Measurements from ENCODE around the gene ASCL5. TPM values are rescaled to one million over a fixed set of nuclear protein-coding genes. Genes with fewer than 3 reads are reported as not detected.

Gene ASCL5
- total RNA-seq, 1 experiment from 2014 or later, result not detected

GRCh38 chr1:201128476-201128875 lies 1.5 kb upstream of the ASCL5 start:
- Histone ChIP-seq H3K27me3 (ENCODE audit: control insufficient read depth, insufficient read depth, low read length) (peaks cover 3% of the 10 kb centered on the region; the same call in 1 of the 2 replicates), H3K9me3 (ENCODE audit: control insufficient read depth, insufficient read depth, low read depth, low read length) (no peaks in the 10 kb centered on the region), H3K4me3 (ENCODE audit: low read depth in 2 of 2, low read length in 2 of 2) (no peak overlapping the region), H3K36me3 (ENCODE audit: control insufficient read depth, insufficient read depth, low read length) (no peaks in the 10 kb centered on the region), H3K4me1 (ENCODE audit: control insufficient read depth, insufficient read depth, low read length) (peaks cover 5% of the 10 kb centered on the region), H3K27ac (ENCODE audit: low read length) (no peak overlapping the region)
- ChIA-PET CTCF (interaction anchor here (1.0 kb wide), 1 partner anchor 9 kb away, joined by 5 read pairs; no protein-coding TSS in a partner anchor), POLR2A (no interaction called here)
- ATAC-seq, result no peak
- DNase-seq (ENCODE audit: low read depth, low spot score), result no peak
- intact Hi-C loops (cut with micrococcal nuclease; ENCODE audit: unreplicated experiment) (no loop called here), in situ Hi-C loops (cut with HindIII; ENCODE audit: low pct_unique_long_range_greater_than_20kb, low sequenced_read_pairs) (no loop called here)
- BruUV-seq (replicated peaks), result no TSS peak
- TF ChIP-seq TCF7L2 (IDR thresholded peaks at IDR 0.05; ENCODE audit: low read depth, low read length), result no peak
- TF ChIP-seq REST (IDR thresholded peaks at IDR 0.05; ENCODE audit: insufficient read depth in 1 of 2, low read depth in 2 of 2, low read length in 1 of 2), result no peak
- TF ChIP-seq SIN3A (IDR thresholded peaks at IDR 0.05; ENCODE audit: borderline replicate concordance, insufficient read depth, low read depth, low read length), result no peak
- TF ChIP-seq POLR2AphosphoS5 (IDR thresholded peaks at IDR 0.05; ENCODE audit: low read depth, low read length), result no peak
- TF ChIP-seq, protein P1, sequence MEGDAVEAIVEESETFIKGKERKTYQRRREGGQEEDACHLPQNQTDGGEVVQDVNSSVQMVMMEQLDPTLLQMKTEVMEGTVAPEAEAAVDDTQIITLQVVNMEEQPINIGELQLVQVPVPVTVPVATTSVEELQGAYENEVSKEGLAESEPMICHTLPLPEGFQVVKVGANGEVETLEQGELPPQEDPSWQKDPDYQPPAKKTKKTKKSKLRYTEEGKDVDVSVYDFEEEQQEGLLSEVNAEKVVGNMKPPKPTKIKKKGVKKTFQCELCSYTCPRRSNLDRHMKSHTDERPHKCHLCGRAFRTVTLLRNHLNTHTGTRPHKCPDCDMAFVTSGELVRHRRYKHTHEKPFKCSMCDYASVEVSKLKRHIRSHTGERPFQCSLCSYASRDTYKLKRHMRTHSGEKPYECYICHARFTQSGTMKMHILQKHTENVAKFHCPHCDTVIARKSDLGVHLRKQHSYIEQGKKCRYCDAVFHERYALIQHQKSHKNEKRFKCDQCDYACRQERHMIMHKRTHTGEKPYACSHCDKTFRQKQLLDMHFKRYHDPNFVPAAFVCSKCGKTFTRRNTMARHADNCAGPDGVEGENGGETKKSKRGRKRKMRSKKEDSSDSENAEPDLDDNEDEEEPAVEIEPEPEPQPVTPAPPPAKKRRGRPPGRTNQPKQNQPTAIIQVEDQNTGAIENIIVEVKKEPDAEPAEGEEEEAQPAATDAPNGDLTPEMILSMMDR (IDR thresholded peaks at IDR 0.05), result no peak

GRCh38 chr1:201127755-201128455 lies 921 bp upstream of the ASCL5 start:
- intact Hi-C loops (cut with micrococcal nuclease; ENCODE audit: unreplicated experiment) (no loop called here), in situ Hi-C loops (cut with HindIII; ENCODE audit: low pct_unique_long_range_greater_than_20kb, low sequenced_read_pairs) (no loop called here)
- TF ChIP-seq, protein P1 (IDR thresholded peaks at IDR 0.05), result no peak
- TF ChIP-seq TCF7L2 (IDR thresholded peaks at IDR 0.05; ENCODE audit: low read depth, low read length) (no peak), POLR2AphosphoS5 (IDR thresholded peaks at IDR 0.05; ENCODE audit: low read depth, low read length) (no peak), SIN3A (IDR thresholded peaks at IDR 0.05; ENCODE audit: borderline replicate concordance, insufficient read depth, low read depth, low read length) (no peak), REST (IDR thresholded peaks at IDR 0.05; ENCODE audit: insufficient read depth in 1 of 2, low read depth in 2 of 2, low read length in 1 of 2) (no peak)
- no TSS peak for BruUV-seq (replicated peaks)
- POLR2A ChIA-PET, result no interaction called here
- Histone ChIP-seq H3K4me1 (ENCODE audit: control insufficient read depth, insufficient read depth, low read length) (peaks cover 5% of the 10 kb centered on the region), H3K36me3 (ENCODE audit: control insufficient read depth, insufficient read depth, low read length) (no peaks in the 10 kb centered on the region), H3K27ac (ENCODE audit: low read length) (no peak overlapping the region), H3K4me3 (ENCODE audit: low read depth in 2 of 2, low read length in 2 of 2) (no peak overlapping the region), H3K9me3 (ENCODE audit: control insufficient read depth, insufficient read depth, low read depth, low read length) (no peaks in the 10 kb centered on the region), H3K27me3 (ENCODE audit: control insufficient read depth, insufficient read depth, low read length) (peaks cover 5% of the 10 kb centered on the region)
- CTCF ChIA-PET, result interaction anchor here (1.0 kb wide), 1 partner anchor 9 kb away, joined by 5 read pairs; no protein-coding TSS in a partner anchor
- no peak for ATAC-seq
- no peak for DNase-seq (ENCODE audit: low read depth, low spot score)

Measured in Panc1 (cell line).